NCI-H748 (cell line): Measurements from ENCODE around the gene CCN6.

Experiments
- DNase-seq: peaks from one replicate; lab custom pipeline; 2025; ENCODE audit not compliant: unreplicated experiment; lab: John Stamatoyannopoulos, UW

CCN6 gene

GRCh38 chr6:112113431-112113830 is 59.5 kb downstream of the CCN6 start:
- DNase-seq = no peak

- DNase-seq = no peak
Measured at GRCh38 chr6:112113918-112114317, 60.0 kb downstream of the CCN6 start.

- DNase-seq = no peak
Measured at GRCh38 chr6:112114577-112115223, 60.8 kb downstream of the CCN6 start.

- DNase-seq = no peak
Measured at GRCh38 chr6:112116221-112116620, 62.3 kb downstream of the CCN6 start.

- no peak for DNase-seq
Measured at GRCh38 chr6:112117554-112117953, 63.6 kb downstream of the CCN6 start.

GRCh38 chr6:112118034-112118433 is 64.1 kb downstream of the CCN6 start:
- DNase-seq = no peak
